H1 (cell line): ENCODE results near the gene UBR3. TPM values are rescaled to one million over a fixed set of nuclear protein-coding genes. Genes with fewer than 3 reads are reported as not detected.

Source experiments
- CTCF ChIA-PET: fragments of 300-600 bp; sonication (Branson Sonifier 250); formaldehyde crosslinking; loops from one replicate; lab custom pipeline; 2021; ENCODE audit not compliant: partially characterized antibody; lab: Charles Lee
- POLR2A ChIA-PET: fragments of 300-600 bp; sonication (Branson Sonifier 250); formaldehyde crosslinking; loops from one replicate; lab custom pipeline; 2021; ENCODE audit warnings: inconsistent platforms; ENCODE audit not compliant: partially characterized antibody; lab: Charles Lee
- DNase-seq, 2 experiments: peaks; one replicate each; pipeline versions ENCODE4 v3.0.0 to v3.0.0-alpha.2; 2010 to 2022; ENCODE audit warnings: low spot score in 2 of 2, low read depth in 1 of 2, mixed read lengths in 1 of 2
- FAIRE-seq: peaks from 2 replicates; lab custom pipeline; 2011; peaks lifted over from hg19 to GRCh38; lab: Jason Lieb, UNC
- H2AFZ ChIP-seq: 2 replicates; pipeline ENCODE4 v1.8.1; 2012; ENCODE audit warnings: low read length, inconsistent platforms
- H2AK5ac ChIP-seq: 2 replicates; pipeline ENCODE4 v1.6.1; 2013; ENCODE audit warnings: low read depth, low read length
- H2BK120ac ChIP-seq: replicated peaks from 2 replicates; pipeline ENCODE3; 2013; ENCODE audit warnings: low read depth, low read length, inconsistent platforms
- H2BK12ac ChIP-seq: 2 replicates; pipeline ENCODE4 v1.6.1; 2013; ENCODE audit warnings: low read depth, low read length
- H2BK15ac ChIP-seq: 2 replicates; pipeline ENCODE4 v1.6.1; 2013; ENCODE audit warnings: low read length
- H2BK20ac ChIP-seq: 2 replicates; pipeline ENCODE4 v1.6.1; 2013; ENCODE audit warnings: low read length
- H2BK5ac ChIP-seq: 2 replicates; pipeline ENCODE4 v1.6.1; 2013; ENCODE audit warnings: low read depth, low read length
- H3K14ac ChIP-seq: 2 replicates; pipeline ENCODE4 v1.6.1; 2013; ENCODE audit warnings: inconsistent platforms; ENCODE audit not compliant: insufficient read length
- H3K18ac ChIP-seq: 2 replicates; pipeline ENCODE4 v1.6.1; 2013; ENCODE audit warnings: low read length; ENCODE audit errors: extremely low read depth
- H3K23ac ChIP-seq: 2 replicates; pipeline ENCODE4 v1.6.1; 2013; ENCODE audit warnings: inconsistent platforms; ENCODE audit not compliant: insufficient read length
- H3K23me2 ChIP-seq: 2 replicates; pipeline ENCODE4 v1.6.1; 2013; ENCODE audit warnings: low read depth, low read length
- H3K27ac ChIP-seq: 2 replicates; pipeline ENCODE4 v1.6.1; 2011; ENCODE audit warnings: low read depth, low read length, inconsistent platforms
- H3K27me3 ChIP-seq, 4 experiments: replicated peaks in 1 of 4; 1 replicate in 1 of 4; 2 replicates in 3 of 4; pipeline versions ENCODE4 v1.6.1 to v1.8.1; 2011 to 2013; ENCODE audit warnings: low read length in 3 of 4, mild to moderate bottlenecking in 3 of 4, inconsistent platforms in 2 of 4, mixed read lengths in 2 of 4, moderate library complexity in 1 of 4; ENCODE audit not compliant: control insufficient read depth in 3 of 4, insufficient read depth in 3 of 4; ENCODE audit errors: extremely low read depth in 1 of 4
- H3K36me3 ChIP-seq, 4 experiments: 2 replicates each; pipeline versions ENCODE4 v1.6.1 to v1.8.1; 2011 to 2013; ENCODE audit warnings: mild to moderate bottlenecking in 4 of 4, low read length in 3 of 4, moderate library complexity in 2 of 4, control low read depth in 1 of 4, inconsistent platforms in 1 of 4; ENCODE audit not compliant: insufficient read depth in 4 of 4, control insufficient read depth in 2 of 4
- H3K4ac ChIP-seq: replicated peaks from 2 replicates; pipeline ENCODE3; 2013; ENCODE audit warnings: low read length, low read depth, mixed read lengths, inconsistent platforms; ENCODE audit not compliant: insufficient read length
- H3K4me1 ChIP-seq, 4 experiments: replicated peaks in 1 of 4; 1 replicate in 1 of 4; 2 replicates in 3 of 4; pipeline versions ENCODE4 v1.6.1 to v1.8.1; 2011 to 2013; ENCODE audit warnings: low read length in 3 of 4, inconsistent platforms in 2 of 4, mixed read lengths in 1 of 4; ENCODE audit not compliant: insufficient read depth in 4 of 4, control insufficient read depth in 3 of 4
- H3K4me2 ChIP-seq, 2 experiments: 2 replicates each; pipeline versions ENCODE4 v1.6.1 to v1.8.1; 2011 to 2013; ENCODE audit warnings: low read depth in 2 of 2, low read length in 2 of 2, control low read depth in 1 of 2, inconsistent platforms in 1 of 2, mild to moderate bottlenecking in 1 of 2; ENCODE audit not compliant: insufficient read depth in 1 of 2
- H3K4me3 ChIP-seq, 4 experiments: fragments of 200-600, 300-600 bp in 1 of 4; sonication (generic), shearing (Covaris generic), sonication (Bioruptor Twin) in 1 of 4; 2 replicates each; pipeline versions ENCODE4 v1.5.1 to v1.8.1; 2011 to 2016; ENCODE audit warnings: low read length in 4 of 4, low read depth in 3 of 4, control low read depth in 2 of 4, inconsistent platforms in 2 of 4, mild to moderate bottlenecking in 2 of 4, mixed read lengths in 1 of 4, moderate library complexity in 1 of 4; ENCODE audit not compliant: insufficient read depth in 2 of 4; ENCODE audit errors: extremely low read depth in 1 of 4
- H3K56ac ChIP-seq: replicated peaks from 2 replicates; pipeline ENCODE3; 2013; ENCODE audit warnings: low read depth, mild to moderate bottlenecking, mixed read lengths, low read length, inconsistent platforms; ENCODE audit not compliant: insufficient read length
- H3K79me1 ChIP-seq: 2 replicates; pipeline ENCODE4 v1.6.1; 2013; ENCODE audit warnings: low read depth, low read length, control low read depth
- H3K79me2 ChIP-seq, 2 experiments: 2 replicates each; pipeline versions ENCODE4 v1.6.1 to v1.8.1; 2012 to 2013; ENCODE audit warnings: low read length in 2 of 2, mild to moderate bottlenecking in 2 of 2, inconsistent platforms in 1 of 2; ENCODE audit not compliant: insufficient read depth in 2 of 2, control insufficient read depth in 1 of 2
- H3K9ac ChIP-seq, 4 experiments: replicated peaks in 1 of 4; 1 replicate in 1 of 4; 2 replicates in 3 of 4; pipeline versions ENCODE4 v1.6.1 to v1.8.1; 2011 to 2013; ENCODE audit warnings: low read depth in 3 of 4, low read length in 3 of 4, control low read depth in 2 of 4, mild to moderate bottlenecking in 2 of 4, moderate library complexity in 2 of 4, inconsistent platforms in 1 of 4; ENCODE audit errors: extremely low read depth in 1 of 4
- H3K9me3 ChIP-seq, 2 experiments: 2 replicates each; pipeline versions ENCODE4 v1.6.1 to v1.8.1; 2012 to 2013; ENCODE audit warnings: mild to moderate bottlenecking in 2 of 2, moderate library complexity in 2 of 2, control low read depth in 1 of 2, inconsistent platforms in 1 of 2, low read depth in 1 of 2, low read length in 1 of 2, mixed read lengths in 1 of 2; ENCODE audit not compliant: insufficient read depth in 2 of 2
- H4K20me1 ChIP-seq, 2 experiments: replicated peaks in 1 of 2; 2 replicates each; pipeline versions ENCODE3 to v1.8.1; 2011 to 2013; ENCODE audit warnings: inconsistent platforms in 2 of 2, low read length in 2 of 2, mild to moderate bottlenecking in 1 of 2; ENCODE audit not compliant: insufficient read depth in 2 of 2, control insufficient read depth in 1 of 2
- H4K5ac ChIP-seq: 2 replicates; pipeline ENCODE4 v1.6.1; 2013; ENCODE audit warnings: low read length, low read depth, mixed read lengths, inconsistent platforms; ENCODE audit not compliant: insufficient read length
- H4K8ac ChIP-seq: 2 replicates; pipeline ENCODE4 v1.8.0; 2013; ENCODE audit warnings: mild to moderate bottlenecking, moderate library complexity, low read length, inconsistent platforms; ENCODE audit not compliant: insufficient read depth; ENCODE audit errors: extremely low read depth
- H4K91ac ChIP-seq: replicated peaks from 2 replicates; pipeline ENCODE3; 2013; ENCODE audit warnings: low read length, mixed read lengths, inconsistent platforms; ENCODE audit not compliant: insufficient read length
- ATF2 ChIP-seq: IDR thresholded peaks from 2 replicates; pipeline ENCODE4 v1.6.1; 2012; ENCODE audit warnings: low read length, inconsistent platforms
- BCL11A ChIP-seq, 2 experiments: IDR thresholded peaks; one replicate each; pipeline ENCODE4 v1.6.1; 2011; ENCODE audit warnings: low read depth in 2 of 2, low read length in 2 of 2, mild to moderate bottlenecking in 2 of 2
- KDM5A ChIP-seq: fragments of 200-600 bp; IDR thresholded peaks from 2 replicates; pipeline ENCODE4 v1.7.1; 2012; ENCODE audit warnings: mild to moderate bottlenecking, low read length, inconsistent platforms, mixed read lengths
- SAP30 ChIP-seq: fragments of 300-600 bp; sonication (generic); IDR thresholded peaks from 2 replicates; pipeline ENCODE4 v1.7.1; 2012; ENCODE audit warnings: low read length, moderate library complexity, mild to moderate bottlenecking, inconsistent platforms; ENCODE audit not compliant: insufficient read depth, insufficient replicate concordance
- SIN3A ChIP-seq, 2 experiments: IDR thresholded peaks in 1 of 2; conservative IDR thresholded peaks in 1 of 2; 2 replicates each; pipeline ENCODE4 v1.6.1; 2011 to 2012; ENCODE audit warnings: low read length in 2 of 2, improper control_type of control experiment in 1 of 2, low read depth in 1 of 2, mild to moderate bottlenecking in 1 of 2
- SP1 ChIP-seq: IDR thresholded peaks from 2 replicates; pipeline ENCODE4 v1.6.1; 2011; ENCODE audit warnings: low read depth, low read length
- SRF ChIP-seq: IDR thresholded peaks from 2 replicates; pipeline ENCODE4 v1.6.1; 2011; ENCODE audit warnings: mild to moderate bottlenecking, low read depth, low read length, moderate library complexity
- polyA plus RNA-seq, 7 experiments: library from polyadenylated mRNA; depleted of rRNA in 3 of 7; stranded (reverse) in 5 of 7; unstranded in 2 of 7; fragments of >200 nt in 5 of 7; fragments of 200-250 nt in 2 of 7; gene quantifications; 1 replicate in 5 of 7; 2 replicates in 1 of 7; 4 replicates in 1 of 7; pipeline versions ENCODE4 v1.2.1 to v1.2.3, GENCODE V29; 2011 to 2013; ENCODE audit warnings: missing spikeins in 2 of 7, mixed read lengths in 2 of 7
- total RNA-seq: library from RNA; stranded (reverse); fragmentation: NEBNext Ultra II Directional; extraction: Animal tissue kit (Norgen Biotek cat#: 25700); gene quantifications from 2 replicates; pipeline ENCODE4 v1.2.1, GENCODE V29; 2021

UBR3 gene
- total and polyA plus RNA-seq, 2 of the 8 experiments (the other 6 are each of a cell fraction or from before 2014, with no cell fraction given), result 3.7 to 17.7 TPM

GRCh38 chr2:169806586-169806985, 20.7 kb upstream of the UBR3 start:
- peaks cover 0 to 28% of the 10 kb centered on the region in 2 experiments; a peak in 2 of 4 replicates for H3K79me2 ChIP-seq
- FAIRE-seq, result no peak

More at GRCh38 chr2:169806586-169806985, 20.7 kb upstream of the UBR3 start:
- no peak for DNase-seq
- H3K56ac ChIP-seq, result no peak overlapping the region
- no peak overlapping the region for H3K4me3 ChIP-seq
- H2BK12ac ChIP-seq, result no peak overlapping the region
- H3K4me1 ChIP-seq, result no peaks in the 10 kb centered on the region
- H3K36me3 ChIP-seq, result peaks cover 9 to 89% (median 50%) of the 10 kb centered on the region in 4 experiments
- H3K14ac ChIP-seq, result no peak overlapping the region
- ChIA-PET CTCF (no interaction called here), POLR2A (no interaction called here)
- no peak overlapping the region for H2BK15ac ChIP-seq
- no peak overlapping the region for H2AFZ ChIP-seq
- H4K8ac ChIP-seq, result no peak overlapping the region
- H2BK5ac ChIP-seq, result no peak overlapping the region
- H4K20me1 ChIP-seq, result peaks cover 0 to 4% of the 10 kb centered on the region in 2 experiments
- H4K5ac ChIP-seq, result no peak overlapping the region
- H2AK5ac ChIP-seq, result no peak overlapping the region
- H3K18ac ChIP-seq, result no peak overlapping the region
- no peak overlapping the region for H2BK20ac ChIP-seq
- no peak overlapping the region for H4K91ac ChIP-seq
- no peaks in the 10 kb centered on the region for H3K79me1 ChIP-seq
- TF ChIP-seq SAP30, result no peak
- no peak for TF ChIP-seq BCL11A (IDR thresholded peaks at IDR 0.05; ENCODE audit: low read depth in 2 of 2, low read length in 2 of 2)
- TF ChIP-seq KDM5A, result no peak
- TF ChIP-seq SP1, result no peak
- no peak for TF ChIP-seq SIN3A (conservative IDR thresholded peaks at IDR 0.05 in 1 of 2, IDR thresholded peaks at IDR 0.05 in 1 of 2; ENCODE audit: low read depth in 1 of 2, low read length in 2 of 2)
- no peak for TF ChIP-seq ATF2
- TF ChIP-seq SRF, result no peak
- H2BK120ac ChIP-seq, result no peak overlapping the region
- H3K23me2 ChIP-seq, result no peaks in the 10 kb centered on the region
- H3K4ac ChIP-seq, result no peak overlapping the region
- H3K9me3 ChIP-seq, result no peaks in the 10 kb centered on the region
- no peak overlapping the region for H3K9ac ChIP-seq
- H3K23ac ChIP-seq, result no peak overlapping the region
- no peak overlapping the region for H3K27ac ChIP-seq
- no peaks in the 10 kb centered on the region for H3K27me3 ChIP-seq
- no peak overlapping the region for H3K4me2 ChIP-seq
